HUES48 (cell line): ENCODE measurements around the gene SCART1.
"Not testable (repeated sequence)": the region's sequence is repeated elsewhere in the genome, so short reads cannot be mapped to it uniquely, and the experiment has no call there.

Experiments used
- H3K27ac ChIP-seq: one replicate; pipeline ENCODE4 v1.7.0; 2013; ENCODE audit warnings: low read depth, low read length, inconsistent platforms
- H3K27me3 ChIP-seq: 2 replicates; pipeline ENCODE4 v1.6.1; 2013; ENCODE audit warnings: mild to moderate bottlenecking, low read length; ENCODE audit not compliant: control insufficient read depth, insufficient read depth
- H3K36me3 ChIP-seq: 2 replicates; pipeline ENCODE4 v1.6.1; 2013; ENCODE audit warnings: low read length; ENCODE audit not compliant: control insufficient read depth, insufficient read depth
- H3K4me1 ChIP-seq: 2 replicates; pipeline ENCODE4 v1.6.1; 2013; ENCODE audit warnings: mild to moderate bottlenecking, low read length; ENCODE audit not compliant: control insufficient read depth, insufficient read depth
- H3K4me3 ChIP-seq: 2 replicates; pipeline ENCODE4 v1.5.1; 2013; ENCODE audit warnings: mild to moderate bottlenecking, low read depth, low read length
- H3K9ac ChIP-seq: 2 replicates; pipeline ENCODE4 v1.6.1; 2013; ENCODE audit warnings: mild to moderate bottlenecking, low read depth, low read length, moderate library complexity
- H3K9me3 ChIP-seq: 2 replicates; pipeline ENCODE4 v1.6.1; 2013; ENCODE audit warnings: low read length; ENCODE audit not compliant: control insufficient read depth, insufficient read depth

SCART1 gene

DNA sequence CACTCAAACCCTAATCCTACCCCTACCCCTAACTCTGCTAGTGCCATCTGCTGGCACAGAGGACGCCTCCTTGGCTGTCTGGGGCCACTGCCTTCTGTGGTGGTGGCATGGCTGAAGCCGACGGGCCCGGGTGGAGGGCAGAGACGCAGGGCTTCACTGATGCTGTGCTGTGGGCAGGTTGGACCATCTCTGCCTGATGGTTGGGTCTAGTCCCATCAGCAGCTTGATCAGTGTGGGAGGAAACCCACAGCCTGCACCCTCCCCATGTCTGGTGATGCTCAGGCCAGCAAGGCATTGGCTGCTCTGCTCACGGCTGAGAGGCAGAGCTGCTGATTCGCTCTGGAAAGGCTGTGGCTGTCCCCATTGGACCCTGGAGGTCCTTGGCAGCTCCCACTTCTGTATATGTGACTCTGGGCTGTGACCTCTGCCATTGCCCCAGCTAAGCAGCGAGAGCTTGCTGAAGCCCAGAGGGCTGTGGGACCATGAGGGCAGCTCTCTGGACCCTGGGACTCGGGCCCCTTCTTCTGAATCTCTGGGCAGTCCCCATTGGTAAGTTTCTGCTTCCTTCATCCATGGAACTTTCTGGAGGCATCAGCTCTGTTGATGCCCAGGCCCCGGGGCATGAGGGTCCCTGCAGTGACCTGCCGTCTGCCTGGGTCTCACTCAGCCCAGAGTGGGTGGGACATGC, at the start of gene SCART1:
SCART1 (plus strand) TSS at position 430 of the 688 bp plus-strand sequence; CDS start at position 483, 53 bp downstream.
- Histone ChIP-seq H3K9me3 (peaks cover 92% of the 10 kb centered on the region), H3K27ac (no peak within 1 kb of the TSS), H3K36me3 (no peaks in the 10 kb centered on the region), H3K4me1 (no peaks in the 10 kb centered on the region), H3K4me3 (no peak within 1 kb of the TSS), H3K27me3 (no peaks in the 10 kb centered on the region), H3K9ac (no peak within 1 kb of the TSS)

DNA sequence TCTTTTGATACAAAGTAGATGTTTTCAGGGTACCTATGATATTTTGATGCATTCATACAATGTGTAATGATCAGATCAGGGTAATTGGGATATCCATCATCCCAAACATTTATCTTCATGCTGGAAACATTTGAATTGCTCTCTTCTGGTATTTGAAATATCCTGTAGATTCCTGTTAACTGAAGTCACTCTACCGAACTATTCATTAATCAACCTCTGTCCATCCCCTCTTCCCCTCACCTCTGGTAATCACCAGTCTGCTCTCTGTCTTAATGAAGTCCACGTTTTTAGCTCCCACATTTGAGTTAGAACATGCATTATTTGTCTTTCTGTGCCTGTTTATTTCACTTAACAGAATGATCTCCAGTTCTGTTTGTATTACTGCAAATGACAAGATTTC, 48.5 kb upstream of the SCART1 start:
- no peaks in the 10 kb centered on the region for H3K4me1 ChIP-seq
- no peaks in the 10 kb centered on the region for H3K27me3 ChIP-seq
- H3K9me3 ChIP-seq = no peaks in the 10 kb centered on the region
- no peak overlapping the region for H3K9ac ChIP-seq
- no peak overlapping the region for H3K27ac ChIP-seq
- H3K4me3 ChIP-seq = no peak overlapping the region
- H3K36me3 ChIP-seq = peaks cover 90% of the 10 kb centered on the region

GRCh38 chr10:133405844-133406527, 47.8 kb upstream of the SCART1 start:
- Histone ChIP-seq H3K9ac (no peak overlapping the region), H3K27me3 (no peaks in the 10 kb centered on the region), H3K9me3 (peaks cover 6% of the 10 kb centered on the region), H3K36me3 (peaks cover 90% of the 10 kb centered on the region), H3K4me1 (no peaks in the 10 kb centered on the region), H3K27ac (no peak overlapping the region), H3K4me3 (no peak overlapping the region)

- Histone ChIP-seq H3K27me3 (no peaks in the 10 kb centered on the region), H3K27ac (no peak overlapping the region), H3K9ac (no peak overlapping the region), H3K9me3 (peaks cover 31% of the 10 kb centered on the region), H3K36me3 (peaks cover 69% of the 10 kb centered on the region), H3K4me3 (no peak overlapping the region), H3K4me1 (no peaks in the 10 kb centered on the region)
Observed at GRCh38 chr10:133411523-133412380, 42.0 kb upstream of the SCART1 start.

DNA sequence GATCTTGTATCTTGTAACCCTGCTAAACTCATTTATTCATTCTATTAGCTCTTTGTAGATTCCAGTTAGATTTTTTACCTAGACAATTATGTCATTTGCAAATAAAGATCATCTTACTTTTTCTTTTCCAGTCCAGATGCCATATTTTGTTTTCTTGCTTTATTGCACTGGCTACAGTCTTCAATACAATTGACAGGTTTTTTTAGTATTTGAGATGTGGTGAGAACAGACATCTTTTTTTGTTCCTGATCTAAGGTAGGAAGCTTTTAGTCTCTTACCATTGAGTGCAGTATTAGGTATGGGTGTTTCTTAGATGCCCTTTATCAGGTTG, 41.4 kb upstream of the SCART1 start:
- no peak overlapping the region for H3K9ac ChIP-seq
- H3K4me3 ChIP-seq = no peak overlapping the region
- H3K36me3 ChIP-seq = peaks cover 64% of the 10 kb centered on the region
- H3K27ac ChIP-seq = no peak overlapping the region
- no peaks in the 10 kb centered on the region for H3K4me1 ChIP-seq
- no peaks in the 10 kb centered on the region for H3K27me3 ChIP-seq
- peaks cover 31% of the 10 kb centered on the region for H3K9me3 ChIP-seq

GRCh38 chr10:133414401-133414800, 39.3 kb upstream of the SCART1 start:
- H3K4me1 ChIP-seq, H3K27ac ChIP-seq, H3K9ac ChIP-seq, H3K4me3 ChIP-seq, H3K27me3 ChIP-seq: not testable (repeated sequence)
- Histone ChIP-seq H3K36me3 (peaks cover 56% of the 10 kb centered on the region), H3K9me3 (peaks cover 31% of the 10 kb centered on the region)

GRCh38 chr10:133415752-133416151, 38.0 kb upstream of the SCART1 start:
- Histone ChIP-seq H3K27ac (no peak overlapping the region), H3K36me3 (peaks cover 56% of the 10 kb centered on the region), H3K4me1 (no peaks in the 10 kb centered on the region), H3K9me3 (peaks cover 28% of the 10 kb centered on the region), H3K4me3 (no peak overlapping the region), H3K9ac (no peak overlapping the region), H3K27me3 (no peaks in the 10 kb centered on the region)

DNA sequence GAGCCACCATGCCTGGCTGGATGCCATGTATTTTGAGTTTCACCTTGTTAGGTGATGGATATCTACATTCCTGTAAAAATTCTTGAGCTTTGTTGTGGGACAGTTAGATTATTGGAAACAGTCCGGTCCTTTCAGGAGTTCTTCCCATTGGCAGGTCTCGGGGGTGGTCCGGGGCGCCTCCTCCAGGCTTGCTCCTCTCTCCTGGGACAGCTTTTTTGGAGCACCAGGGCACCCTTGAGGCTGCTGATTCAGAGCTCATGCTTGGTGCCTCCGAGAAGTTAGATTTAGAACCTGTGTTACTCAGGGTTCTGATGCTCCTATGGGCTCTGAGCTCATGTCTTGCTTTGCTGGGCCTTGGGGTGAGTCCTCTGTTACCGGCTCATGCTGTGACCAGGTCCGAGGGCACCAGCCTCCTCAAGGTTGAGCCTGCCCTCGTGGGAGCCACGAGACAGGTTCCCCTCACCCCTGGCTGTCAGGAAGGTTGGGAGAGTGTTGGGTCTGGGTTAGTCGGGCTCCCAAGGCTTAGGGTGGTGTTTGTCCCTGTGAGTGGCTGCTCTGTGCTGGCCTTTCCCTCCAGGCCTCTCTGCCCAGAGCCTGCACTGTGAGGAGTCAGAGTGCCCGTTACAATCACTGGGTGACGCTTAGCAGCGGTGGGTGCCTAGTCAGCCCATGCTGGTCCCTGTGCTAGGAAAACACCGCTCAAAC, 35.3 kb upstream of the SCART1 start:
- no peaks in the 10 kb centered on the region for H3K4me1 ChIP-seq
- H3K9me3 ChIP-seq = peaks cover 6% of the 10 kb centered on the region; the same call in 1 of the 2 replicates
- H3K27ac ChIP-seq = no peak overlapping the region
- no peak overlapping the region for H3K4me3 ChIP-seq
- H3K36me3 ChIP-seq = peaks cover 32% of the 10 kb centered on the region
- H3K27me3 ChIP-seq = peaks cover 6% of the 10 kb centered on the region; the same call in 1 of the 2 replicates
- no peak overlapping the region for H3K9ac ChIP-seq

- Histone ChIP-seq H3K36me3 (peaks cover 29% of the 10 kb centered on the region), H3K4me1 (no peaks in the 10 kb centered on the region), H3K9ac (no peak overlapping the region), H3K9me3 (peaks cover 6% of the 10 kb centered on the region; the same call in 1 of the 2 replicates), H3K27me3 (peaks cover 8% of the 10 kb centered on the region; the same call in 1 of the 2 replicates), H3K27ac (no peak overlapping the region), H3K4me3 (no peak overlapping the region)
Observed at GRCh38 chr10:133419211-133419950, 34.4 kb upstream of the SCART1 start.

- Histone ChIP-seq H3K27me3 (peaks cover 11% of the 10 kb centered on the region; the same call in 1 of the 2 replicates), H3K9ac (no peak overlapping the region), H3K27ac (no peak overlapping the region), H3K4me3 (no peak overlapping the region), H3K36me3 (peaks cover 29% of the 10 kb centered on the region), H3K4me1 (no peaks in the 10 kb centered on the region), H3K9me3 (peaks cover 6% of the 10 kb centered on the region; the same call in 1 of the 2 replicates)
Observed at GRCh38 chr10:133420028-133420427, 33.7 kb upstream of the SCART1 start.
